ENCODE results near the gene RASL10A.

Gene RASL10A

GRCh38 chr22:29308148-29308790 lies 7.2 kb downstream of the RASL10A start:
- no peak overlapping the region for H3K4me3 ChIP-seq (ENCODE audit: low read length)
- no peak for TF ChIP-seq ZNF274 (IDR thresholded peaks at IDR 0.05; ENCODE audit: low read depth, low read length)

- no peak overlapping the region for H3K4me3 ChIP-seq (ENCODE audit: low read length)
- no peak for TF ChIP-seq ZNF274 (IDR thresholded peaks at IDR 0.05; ENCODE audit: low read depth, low read length)
These were observed 7.8 kb downstream of the RASL10A start for GRCh38 chr22:29307596-29308147.

GRCh38 chr22:29306835-29307595 lies 8.5 kb downstream of the RASL10A start:
- H3K4me3 ChIP-seq (ENCODE audit: low read length) = peak overlapping the region; percentile 10; the same call in 1 of the 2 replicates

GRCh38 chr22:29306175-29306834 lies 9.2 kb downstream of the RASL10A start, which contains the start of gene GAS2L1:
GAS2L1 (plus strand) TSS chr22:29306650; CDS start chr22:29308106, 1,456 bp downstream.
- no peak for TF ChIP-seq ZNF274 (IDR thresholded peaks at IDR 0.05; ENCODE audit: low read depth, low read length)
- H3K4me3 ChIP-seq (ENCODE audit: low read length) = peak within 1 kb of the TSS; percentile 10; the same call in 1 of the 2 replicates

More at GRCh38 chr22:29306835-29307595, 8.5 kb downstream of the RASL10A start:
- TF ChIP-seq ZNF274 (IDR thresholded peaks at IDR 0.05; ENCODE audit: low read depth, low read length) = no peak

- H3K4me3 ChIP-seq (ENCODE audit: low read length) = no peak overlapping the region
- TF ChIP-seq ZNF274 (IDR thresholded peaks at IDR 0.05; ENCODE audit: low read depth, low read length) = no peak
These were observed 9.7 kb downstream of the RASL10A start for GRCh38 chr22:29305836-29306174.

- TF ChIP-seq ZNF274 (IDR thresholded peaks at IDR 0.05; ENCODE audit: low read depth, low read length) = no peak
- H3K4me3 ChIP-seq (ENCODE audit: low read length) = no peak overlapping the region
These were observed 12.6 kb downstream of the RASL10A start for GRCh38 chr22:29302681-29303465.

GRCh38 chr22:29302402-29302680 lies 13.2 kb downstream of the RASL10A start:
- TF ChIP-seq ZNF274 (IDR thresholded peaks at IDR 0.05; ENCODE audit: low read depth, low read length) = no peak
- H3K4me3 ChIP-seq (ENCODE audit: low read length) = no peak overlapping the region

GRCh38 chr22:29301716-29302401 lies 13.6 kb downstream of the RASL10A start:
- no peak for TF ChIP-seq ZNF274 (IDR thresholded peaks at IDR 0.05; ENCODE audit: low read depth, low read length)
- H3K4me3 ChIP-seq (ENCODE audit: low read length) = no peak overlapping the region

- TF ChIP-seq ZNF274 (IDR thresholded peaks at IDR 0.05; ENCODE audit: low read depth, low read length) = no peak
These were observed 14.5 kb downstream of the RASL10A start for GRCh38 chr22:29300807-29301601.

GRCh38 chr22:29300467-29300806 lies 15.1 kb downstream of the RASL10A start:
- H3K4me3 ChIP-seq (ENCODE audit: low read length) = no peak overlapping the region
- no peak for TF ChIP-seq ZNF274 (IDR thresholded peaks at IDR 0.05; ENCODE audit: low read depth, low read length)

More at GRCh38 chr22:29300807-29301601, 14.5 kb downstream of the RASL10A start:
- no peak overlapping the region for H3K4me3 ChIP-seq (ENCODE audit: low read length)

GRCh38 chr22:29299136-29299900 lies 16.2 kb downstream of the RASL10A start:
- no peak for TF ChIP-seq ZNF274 (IDR thresholded peaks at IDR 0.05; ENCODE audit: low read depth, low read length)
- H3K4me3 ChIP-seq (ENCODE audit: low read length) = no peak overlapping the region

- no peak overlapping the region for H3K4me3 ChIP-seq (ENCODE audit: low read length)
- TF ChIP-seq ZNF274 (IDR thresholded peaks at IDR 0.05; ENCODE audit: low read depth, low read length) = no peak
These were observed 16.9 kb downstream of the RASL10A start for GRCh38 chr22:29298641-29299040.
